ENCODE data around the gene DPP9.

DPP9 gene

DNA sequence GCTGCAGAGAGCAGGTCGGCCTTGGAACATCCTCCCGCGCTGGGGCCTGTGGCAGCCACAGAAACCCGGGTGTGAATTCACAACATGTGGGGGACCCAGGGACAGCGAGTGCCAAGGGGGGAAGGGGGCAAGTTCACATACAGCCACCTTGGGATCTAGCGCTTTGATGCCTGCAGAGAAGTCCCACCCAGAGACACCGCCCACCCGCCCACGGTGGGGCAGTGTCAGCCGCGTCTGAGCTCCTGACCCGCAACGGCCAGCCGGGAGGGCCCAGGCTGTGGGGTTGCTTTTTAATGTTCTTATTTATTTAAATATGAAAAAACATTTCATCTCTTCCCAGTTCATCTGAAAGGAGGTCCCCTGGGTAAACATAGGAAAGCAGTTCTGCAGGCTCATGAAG lies 66.4 kb downstream of the DPP9 start:
- Histone ChIP-seq H3K4me3 (replicated peaks; ENCODE audit: insufficient read depth, low read length) (no peak overlapping the region), H3K27me3 (ENCODE audit: insufficient read depth, poor library complexity, severe bottlenecking) (no peaks in the 10 kb centered on the region), H3K27ac (replicated peaks) (no peak overlapping the region)
- TF ChIP-seq, protein P1, sequence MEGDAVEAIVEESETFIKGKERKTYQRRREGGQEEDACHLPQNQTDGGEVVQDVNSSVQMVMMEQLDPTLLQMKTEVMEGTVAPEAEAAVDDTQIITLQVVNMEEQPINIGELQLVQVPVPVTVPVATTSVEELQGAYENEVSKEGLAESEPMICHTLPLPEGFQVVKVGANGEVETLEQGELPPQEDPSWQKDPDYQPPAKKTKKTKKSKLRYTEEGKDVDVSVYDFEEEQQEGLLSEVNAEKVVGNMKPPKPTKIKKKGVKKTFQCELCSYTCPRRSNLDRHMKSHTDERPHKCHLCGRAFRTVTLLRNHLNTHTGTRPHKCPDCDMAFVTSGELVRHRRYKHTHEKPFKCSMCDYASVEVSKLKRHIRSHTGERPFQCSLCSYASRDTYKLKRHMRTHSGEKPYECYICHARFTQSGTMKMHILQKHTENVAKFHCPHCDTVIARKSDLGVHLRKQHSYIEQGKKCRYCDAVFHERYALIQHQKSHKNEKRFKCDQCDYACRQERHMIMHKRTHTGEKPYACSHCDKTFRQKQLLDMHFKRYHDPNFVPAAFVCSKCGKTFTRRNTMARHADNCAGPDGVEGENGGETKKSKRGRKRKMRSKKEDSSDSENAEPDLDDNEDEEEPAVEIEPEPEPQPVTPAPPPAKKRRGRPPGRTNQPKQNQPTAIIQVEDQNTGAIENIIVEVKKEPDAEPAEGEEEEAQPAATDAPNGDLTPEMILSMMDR (IDR thresholded peaks at IDR 0.05; ENCODE audit: insufficient read depth, low read length): no peak
- TF ChIP-seq, protein P2, sequence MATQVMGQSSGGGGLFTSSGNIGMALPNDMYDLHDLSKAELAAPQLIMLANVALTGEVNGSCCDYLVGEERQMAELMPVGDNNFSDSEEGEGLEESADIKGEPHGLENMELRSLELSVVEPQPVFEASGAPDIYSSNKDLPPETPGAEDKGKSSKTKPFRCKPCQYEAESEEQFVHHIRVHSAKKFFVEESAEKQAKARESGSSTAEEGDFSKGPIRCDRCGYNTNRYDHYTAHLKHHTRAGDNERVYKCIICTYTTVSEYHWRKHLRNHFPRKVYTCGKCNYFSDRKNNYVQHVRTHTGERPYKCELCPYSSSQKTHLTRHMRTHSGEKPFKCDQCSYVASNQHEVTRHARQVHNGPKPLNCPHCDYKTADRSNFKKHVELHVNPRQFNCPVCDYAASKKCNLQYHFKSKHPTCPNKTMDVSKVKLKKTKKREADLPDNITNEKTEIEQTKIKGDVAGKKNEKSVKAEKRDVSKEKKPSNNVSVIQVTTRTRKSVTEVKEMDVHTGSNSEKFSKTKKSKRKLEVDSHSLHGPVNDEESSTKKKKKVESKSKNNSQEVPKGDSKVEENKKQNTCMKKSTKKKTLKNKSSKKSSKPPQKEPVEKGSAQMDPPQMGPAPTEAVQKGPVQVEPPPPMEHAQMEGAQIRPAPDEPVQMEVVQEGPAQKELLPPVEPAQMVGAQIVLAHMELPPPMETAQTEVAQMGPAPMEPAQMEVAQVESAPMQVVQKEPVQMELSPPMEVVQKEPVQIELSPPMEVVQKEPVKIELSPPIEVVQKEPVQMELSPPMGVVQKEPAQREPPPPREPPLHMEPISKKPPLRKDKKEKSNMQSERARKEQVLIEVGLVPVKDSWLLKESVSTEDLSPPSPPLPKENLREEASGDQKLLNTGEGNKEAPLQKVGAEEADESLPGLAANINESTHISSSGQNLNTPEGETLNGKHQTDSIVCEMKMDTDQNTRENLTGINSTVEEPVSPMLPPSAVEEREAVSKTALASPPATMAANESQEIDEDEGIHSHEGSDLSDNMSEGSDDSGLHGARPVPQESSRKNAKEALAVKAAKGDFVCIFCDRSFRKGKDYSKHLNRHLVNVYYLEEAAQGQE (IDR thresholded peaks at IDR 0.05; ENCODE audit: insufficient replicate concordance, low read depth): no peak
- TF ChIP-seq POLR2AphosphoS5 (IDR thresholded peaks at IDR 0.05; ENCODE audit: low read depth) (no peak), SPI1 (IDR thresholded peaks at IDR 0.05; ENCODE audit: borderline replicate concordance, low read depth) (no peak), GABPA (IDR thresholded peaks at IDR 0.05; ENCODE audit: low read depth) (no peak)
- DNase-seq (ENCODE audit: low read depth in 1 of 2, low spot score in 1 of 2): no peak

DNA sequence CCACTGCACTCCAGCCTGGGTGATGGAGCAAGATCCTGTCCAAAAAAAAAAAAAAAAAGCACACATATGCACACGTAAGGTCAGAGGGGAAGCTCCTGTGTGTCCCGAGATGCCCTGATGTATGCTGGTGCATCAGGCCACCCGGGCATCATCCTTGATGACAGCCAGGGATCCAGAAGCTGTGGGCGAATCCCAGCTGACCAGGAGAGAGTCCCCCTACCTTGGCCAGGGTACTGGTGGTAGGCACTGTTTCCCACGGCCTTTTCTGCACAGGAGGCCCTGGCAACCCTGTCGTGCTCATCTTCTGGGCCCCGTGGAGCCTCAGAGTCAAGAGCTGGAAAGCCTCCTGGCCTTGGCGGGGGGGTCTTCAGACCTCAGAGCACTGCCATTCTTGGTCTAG lies 67.5 kb downstream of the DPP9 start:
- no peak for DNase-seq (ENCODE audit: low read depth in 1 of 2, low spot score in 1 of 2)
- no peak overlapping the region for H3K4me3 ChIP-seq (replicated peaks; ENCODE audit: insufficient read depth, low read length)
- TF ChIP-seq GABPA (IDR thresholded peaks at IDR 0.05; ENCODE audit: low read depth) (no peak), POLR2AphosphoS5 (IDR thresholded peaks at IDR 0.05; ENCODE audit: low read depth) (peak; percentile 42), SPI1 (IDR thresholded peaks at IDR 0.05; ENCODE audit: borderline replicate concordance, low read depth) (no peak)
- TF ChIP-seq, protein P1 (IDR thresholded peaks at IDR 0.05; ENCODE audit: insufficient read depth, low read length): no peak
- TF ChIP-seq, protein P2 (IDR thresholded peaks at IDR 0.05; ENCODE audit: insufficient replicate concordance, low read depth): no peak
- no peak overlapping the region for H3K27ac ChIP-seq (replicated peaks)
- no peaks in the 10 kb centered on the region for H3K27me3 ChIP-seq (ENCODE audit: insufficient read depth, poor library complexity, severe bottlenecking)

DNA sequence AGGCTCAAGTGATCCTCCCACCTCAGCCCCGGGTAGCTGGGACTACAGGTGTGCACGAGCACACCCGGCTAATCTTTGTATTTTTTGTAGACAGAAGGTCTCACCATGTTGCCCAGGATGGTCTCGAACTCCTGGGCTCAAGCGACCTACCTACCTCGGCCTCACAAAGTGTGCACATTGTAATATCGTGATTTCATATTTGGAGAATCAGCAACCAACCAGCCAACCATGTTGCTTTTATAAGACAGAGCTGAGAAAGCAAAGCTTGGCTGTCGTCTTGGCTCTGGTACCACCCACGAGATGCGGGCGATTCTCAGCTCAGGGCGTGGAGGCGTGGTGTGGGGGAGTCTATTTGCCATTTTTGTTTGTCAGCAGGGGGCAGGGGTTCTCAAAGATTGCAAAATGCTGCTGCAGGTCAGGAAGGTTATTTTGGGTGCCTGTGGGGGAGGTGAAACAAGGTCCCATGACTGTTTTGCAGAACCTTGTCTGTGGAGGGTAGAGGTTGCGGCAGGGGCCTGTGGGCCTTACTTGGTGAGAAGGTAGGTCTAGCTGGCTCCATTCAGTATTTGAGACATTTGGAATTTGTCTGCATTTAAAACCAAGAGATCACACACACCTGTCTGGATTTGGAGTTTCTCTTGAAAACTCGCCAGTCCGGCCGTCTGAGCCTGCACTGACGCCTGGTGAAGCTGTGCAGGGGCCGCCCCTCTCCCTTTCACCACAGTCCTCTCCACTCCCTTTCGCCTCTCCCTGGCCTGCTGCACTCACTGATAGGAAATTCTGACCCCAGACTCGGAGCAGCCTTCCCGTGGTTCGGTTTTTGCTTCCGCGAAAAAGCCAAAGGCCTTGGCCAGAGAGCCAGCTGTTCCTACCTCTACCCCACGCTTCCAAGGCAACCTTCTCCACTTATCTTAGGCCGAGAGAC lies 68.9 kb downstream of the DPP9 start:
- no peaks in the 10 kb centered on the region for H3K27me3 ChIP-seq (ENCODE audit: insufficient read depth, poor library complexity, severe bottlenecking)
- no peak for TF ChIP-seq POLR2AphosphoS5 (IDR thresholded peaks at IDR 0.05; ENCODE audit: low read depth)
- TF ChIP-seq SPI1 (IDR thresholded peaks at IDR 0.05; ENCODE audit: borderline replicate concordance, low read depth): no peak
- no peak for TF ChIP-seq GABPA (IDR thresholded peaks at IDR 0.05; ENCODE audit: low read depth)
- TF ChIP-seq, protein P2 (IDR thresholded peaks at IDR 0.05; ENCODE audit: insufficient replicate concordance, low read depth): no peak
- TF ChIP-seq, protein P1 (IDR thresholded peaks at IDR 0.05; ENCODE audit: insufficient read depth, low read length): no peak
- DNase-seq (ENCODE audit: low read depth in 1 of 2, low spot score in 1 of 2): peak; percentile 26 to 56
- no peak overlapping the region for H3K4me3 ChIP-seq (replicated peaks; ENCODE audit: insufficient read depth, low read length)
- H3K27ac ChIP-seq (replicated peaks): peak overlapping the region; percentile 6; the same call in 1 of the 2 replicates

Data from HL-60 (cell line).